Thoracic aorta (tissue), 2 donors: ENCODE data around the gene THADA. TPM values are rescaled to one million over a fixed set of nuclear protein-coding genes. Genes with fewer than 3 reads are reported as not detected.
"Not testable (repeated sequence)": the region's sequence is repeated elsewhere in the genome, so short reads cannot be mapped to it uniquely, and the experiment has no call there.

ENCODE experiments used
- ATAC-seq: fragments of 150-250 bp; one replicate; pipeline ENCODE4 v1.8.0; 2017; ENCODE audit warnings: low read depth; ENCODE audit not compliant: insufficient number of reproducible peaks, low FRiP score
- DNase-seq: peaks from one replicate; pipeline ENCODE4 v3.0.0-alpha.2; 2020; ENCODE audit warnings: low spot score
- H3K27ac ChIP-seq, 2 donors: fragments of 200-600 bp; sonication (generic); 1 replicate in 1 of 2; 2 replicates in 1 of 2; pipeline ENCODE4 v1.5.1; 2016; ENCODE audit warnings: mild to moderate bottlenecking in 2 of 2, moderate library complexity in 2 of 2
- H3K27me3 ChIP-seq: fragments of 200-600 bp; sonication (generic); replicated peaks from 2 replicates; pipeline ENCODE4 v1.6.0; 2016; ENCODE audit warnings: mild to moderate bottlenecking; ENCODE audit not compliant: insufficient read depth
- H3K36me3 ChIP-seq: fragments of 200-600 bp; sonication (generic); one replicate; pipeline ENCODE4 v1.5.1; 2016
- H3K4me1 ChIP-seq, 2 donors: fragments of 200-600 bp; sonication (generic); 1 replicate in 1 of 2; 2 replicates in 1 of 2; pipeline versions ENCODE4 v1.5.1 to v1.6.0; 2016; ENCODE audit warnings: low read depth in 2 of 2, mild to moderate bottlenecking in 1 of 2; ENCODE audit not compliant: control insufficient read depth in 1 of 2
- H3K4me3 ChIP-seq: fragments of 200-600 bp; sonication (generic); 2 replicates; pipeline ENCODE4 v1.5.1; 2016; ENCODE audit warnings: mild to moderate bottlenecking
- H3K9me3 ChIP-seq: fragments of 200-600 bp; sonication (generic); 2 replicates; pipeline ENCODE4 v1.5.1; 2016
- total RNA-seq, 2 donors: library from RNA; depleted of rRNA; stranded (reverse); fragments of >200 nt; gene quantifications; one replicate each; pipeline versions ENCODE4 v1.1.0 to v1.2.3, GENCODE V29; 2016
- TF ChIP-seq, protein P1 (sequence below): fragments of 200-600 bp; sonication (generic); IDR thresholded peaks from one replicate; pipeline ENCODE4 v1.5.1; 2019; ENCODE audit warnings: antibody characterized with exemption

The THADA gene
- total RNA-seq, 2 donors from 2014 or later: 33.3 to 46.6 TPM

DNA sequence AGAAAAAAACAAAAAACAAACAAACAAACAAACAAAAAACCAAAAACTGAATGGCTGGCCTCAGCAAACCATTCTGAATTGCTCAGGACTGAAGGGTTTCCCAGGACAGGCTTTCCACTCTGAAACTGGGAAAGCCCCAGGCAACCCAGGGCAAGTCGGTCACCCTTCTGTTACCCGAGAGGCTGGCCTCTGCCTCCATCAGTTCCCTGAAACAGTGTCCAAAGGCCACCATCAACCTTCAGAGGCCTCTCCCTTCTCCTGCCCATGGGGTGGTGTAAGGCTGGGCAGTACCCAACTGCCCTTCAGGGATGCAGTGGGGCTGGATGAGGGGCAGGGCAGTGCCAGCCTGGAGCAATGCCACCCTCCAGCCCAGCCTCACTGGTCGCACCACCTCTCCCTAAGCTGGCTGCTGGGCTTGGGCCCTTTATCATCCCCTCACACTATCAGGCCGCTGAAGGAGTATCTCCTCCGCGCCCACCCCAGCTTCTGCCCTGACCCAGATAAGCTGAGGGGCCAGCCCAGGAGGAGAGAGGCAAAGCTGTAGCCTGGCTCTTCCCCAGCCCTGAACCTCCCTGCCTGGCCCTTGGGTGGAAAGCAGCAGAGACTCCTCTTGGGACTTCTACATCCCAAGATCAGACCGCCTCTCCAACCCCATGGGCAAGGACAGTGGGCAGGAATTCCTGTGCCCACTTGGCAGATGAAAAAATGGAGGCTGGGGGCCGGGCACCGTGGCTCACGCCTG lies 405.4 kb downstream of the THADA start:
- TF ChIP-seq, protein P1, sequence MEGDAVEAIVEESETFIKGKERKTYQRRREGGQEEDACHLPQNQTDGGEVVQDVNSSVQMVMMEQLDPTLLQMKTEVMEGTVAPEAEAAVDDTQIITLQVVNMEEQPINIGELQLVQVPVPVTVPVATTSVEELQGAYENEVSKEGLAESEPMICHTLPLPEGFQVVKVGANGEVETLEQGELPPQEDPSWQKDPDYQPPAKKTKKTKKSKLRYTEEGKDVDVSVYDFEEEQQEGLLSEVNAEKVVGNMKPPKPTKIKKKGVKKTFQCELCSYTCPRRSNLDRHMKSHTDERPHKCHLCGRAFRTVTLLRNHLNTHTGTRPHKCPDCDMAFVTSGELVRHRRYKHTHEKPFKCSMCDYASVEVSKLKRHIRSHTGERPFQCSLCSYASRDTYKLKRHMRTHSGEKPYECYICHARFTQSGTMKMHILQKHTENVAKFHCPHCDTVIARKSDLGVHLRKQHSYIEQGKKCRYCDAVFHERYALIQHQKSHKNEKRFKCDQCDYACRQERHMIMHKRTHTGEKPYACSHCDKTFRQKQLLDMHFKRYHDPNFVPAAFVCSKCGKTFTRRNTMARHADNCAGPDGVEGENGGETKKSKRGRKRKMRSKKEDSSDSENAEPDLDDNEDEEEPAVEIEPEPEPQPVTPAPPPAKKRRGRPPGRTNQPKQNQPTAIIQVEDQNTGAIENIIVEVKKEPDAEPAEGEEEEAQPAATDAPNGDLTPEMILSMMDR: no peak
- Histone ChIP-seq H3K9me3 (no peaks in the 10 kb centered on the region), H3K27me3 (no peaks in the 10 kb centered on the region), H3K27ac (no peak overlapping the region), H3K4me1 (no peaks in the 10 kb centered on the region), H3K4me3 (no peak overlapping the region), H3K36me3 (no peaks in the 10 kb centered on the region)
- no peak for ATAC-seq
- DNase-seq: no peak

DNA sequence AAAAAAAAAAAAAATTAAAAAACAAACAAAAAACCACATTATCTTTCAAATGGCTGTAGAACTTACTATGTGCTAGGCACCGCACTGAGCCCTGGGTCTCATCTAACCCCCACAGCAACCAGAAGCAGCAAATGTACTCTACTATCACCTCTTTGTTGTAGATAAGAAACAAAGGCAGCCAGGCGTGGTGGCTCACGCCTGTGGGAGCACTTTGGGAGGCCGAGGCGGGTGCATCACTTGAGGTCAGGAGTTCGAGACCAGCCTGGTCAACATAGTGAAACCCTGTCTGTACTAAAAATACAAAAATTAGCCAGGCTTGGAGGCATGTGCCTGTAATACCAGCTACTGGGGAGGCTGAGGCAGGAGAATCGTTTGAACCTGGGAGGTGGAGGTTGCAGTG lies 406.0 kb downstream of the THADA start:
- not testable (repeated sequence) for H3K27ac ChIP-seq, H3K4me3 ChIP-seq, ATAC-seq, H3K27me3 ChIP-seq, H3K9me3 ChIP-seq, DNase-seq, H3K4me1 ChIP-seq, H3K36me3 ChIP-seq

GRCh38 chr2:43188561-43189386 lies 407.1 kb downstream of the THADA start:
- H3K4me1 ChIP-seq: no peaks in the 10 kb centered on the region
- no peak for ATAC-seq
- H3K27me3 ChIP-seq: no peaks in the 10 kb centered on the region
- DNase-seq: no peak
- H3K4me3 ChIP-seq: no peak overlapping the region
- H3K27ac ChIP-seq: no peak overlapping the region
- no peaks in the 10 kb centered on the region for H3K9me3 ChIP-seq
- TF ChIP-seq, protein P1: no peak
- H3K36me3 ChIP-seq: no peaks in the 10 kb centered on the region

- no peaks in the 10 kb centered on the region for H3K27me3 ChIP-seq
- no peak overlapping the region for H3K4me3 ChIP-seq
- H3K9me3 ChIP-seq: no peaks in the 10 kb centered on the region
- DNase-seq (no peak), ATAC-seq (no peak)
- no peak overlapping the region for H3K27ac ChIP-seq
- no peaks in the 10 kb centered on the region for H3K36me3 ChIP-seq
- TF ChIP-seq, protein P1: no peak
- no peaks in the 10 kb centered on the region for H3K4me1 ChIP-seq
Observed at GRCh38 chr2:43186679-43187374, 409.0 kb downstream of the THADA start.

DNA sequence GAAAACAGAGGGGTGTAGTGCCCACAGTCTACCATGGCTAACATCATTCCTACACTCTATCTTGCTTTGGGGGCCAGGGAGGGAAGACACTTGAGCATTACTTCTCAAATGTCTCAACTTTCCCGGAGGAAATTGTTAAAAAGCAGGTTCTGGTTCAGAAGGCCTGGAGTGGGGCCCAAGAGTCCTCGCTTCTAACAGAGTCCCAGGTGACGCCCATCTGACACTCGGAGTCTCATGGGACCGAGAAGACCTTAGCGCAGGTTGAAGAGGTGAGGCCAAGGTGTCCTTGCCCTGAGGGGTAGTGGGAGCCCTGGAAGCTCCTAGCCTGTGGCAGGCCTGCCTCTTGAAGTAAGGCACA lies 409.5 kb downstream of the THADA start:
- Histone ChIP-seq H3K4me1 (no peaks in the 10 kb centered on the region), H3K4me3 (no peak overlapping the region), H3K9me3 (no peaks in the 10 kb centered on the region), H3K27me3 (no peaks in the 10 kb centered on the region), H3K27ac (no peak overlapping the region), H3K36me3 (no peaks in the 10 kb centered on the region)
- TF ChIP-seq, protein P1: no peak
- no peak for ATAC-seq
- DNase-seq: no peak
